ENCODE measurements around the gene SLC44A5. TPM values are rescaled to one million over a fixed set of nuclear protein-coding genes. Genes with fewer than 3 reads are reported as not detected.
"Not testable (repeated sequence)": the region's sequence is repeated elsewhere in the genome, so short reads cannot be mapped to it uniquely, and the experiment has no call there.

Gene SLC44A5
- total and polyA plus RNA-seq, 4 donors, result 13.1 to 37.7 (median 32.8) TPM

- Histone ChIP-seq H3K4me1 (ENCODE audit: control insufficient read depth, insufficient read depth, low read length) (no peaks in the 10 kb centered on the region), H3K27ac (ENCODE audit: low read depth, low read length) (no peak overlapping the region), H3K27me3 (ENCODE audit: control insufficient read depth, insufficient read depth, low read length) (no peaks in the 10 kb centered on the region), H3K9me3 (ENCODE audit: control insufficient read depth, insufficient read depth, low read length) (no peaks in the 10 kb centered on the region), H3K4me3 (ENCODE audit: low read depth, low read length) (no peak overlapping the region), H3K36me3 (ENCODE audit: control insufficient read depth, insufficient read depth, low read length) (no peaks in the 10 kb centered on the region)
- DNase-seq (ENCODE audit: low read depth in 4 of 6, low spot score in 6 of 6), result no peak
Measured at GRCh38 chr1:75208862-75209261, 402.1 kb downstream of the SLC44A5 start.

- Histone ChIP-seq H3K4me3 (ENCODE audit: low read depth, low read length) (no peak overlapping the region), H3K4me1 (ENCODE audit: control insufficient read depth, insufficient read depth, low read length) (no peaks in the 10 kb centered on the region), H3K36me3 (ENCODE audit: control insufficient read depth, insufficient read depth, low read length) (no peaks in the 10 kb centered on the region), H3K27ac (ENCODE audit: low read depth, low read length) (no peak overlapping the region), H3K27me3 (ENCODE audit: control insufficient read depth, insufficient read depth, low read length) (no peaks in the 10 kb centered on the region), H3K9me3 (ENCODE audit: control insufficient read depth, insufficient read depth, low read length) (no peaks in the 10 kb centered on the region)
- DNase-seq (ENCODE audit: low read depth in 4 of 6, low spot score in 6 of 6), result peak; percentile 10 to 90 (median 37)
- 56% methylated on average over 1 of the region's 8 CpGs for WGBS (ENCODE audit: insufficient coverage)
Measured at GRCh38 chr1:75203415-75204277, 407.3 kb downstream of the SLC44A5 start.

GRCh38 chr1:75202751-75203150 lies 408.2 kb downstream of the SLC44A5 start:
- no peaks in the 10 kb centered on the region for H3K9me3 ChIP-seq (ENCODE audit: control insufficient read depth, insufficient read depth, low read length)
- H3K36me3 ChIP-seq (ENCODE audit: control insufficient read depth, insufficient read depth, low read length), result no peaks in the 10 kb centered on the region
- H3K4me3 ChIP-seq (ENCODE audit: low read depth, low read length), result no peak overlapping the region
- H3K27ac ChIP-seq (ENCODE audit: low read depth, low read length), result no peak overlapping the region
- no peak for DNase-seq (ENCODE audit: low read depth in 4 of 6, low spot score in 6 of 6)
- 100% methylated on average over 1 of the region's 4 CpGs for WGBS (ENCODE audit: insufficient coverage)
- H3K27me3 ChIP-seq (ENCODE audit: control insufficient read depth, insufficient read depth, low read length), result no peaks in the 10 kb centered on the region
- H3K4me1 ChIP-seq (ENCODE audit: control insufficient read depth, insufficient read depth, low read length), result no peaks in the 10 kb centered on the region

- H3K4me1 ChIP-seq (ENCODE audit: control insufficient read depth, insufficient read depth, low read length), result no peaks in the 10 kb centered on the region
- no CpG with 5 or more reads among the region's 1 CpG for WGBS (ENCODE audit: insufficient coverage)
Measured at GRCh38 chr1:75198761-75199160, 412.2 kb downstream of the SLC44A5 start.

GRCh38 chr1:75198163-75198562 lies 412.8 kb downstream of the SLC44A5 start:
- no peaks in the 10 kb centered on the region for H3K4me1 ChIP-seq (ENCODE audit: control insufficient read depth, insufficient read depth, low read length)
- H3K36me3 ChIP-seq (ENCODE audit: control insufficient read depth, insufficient read depth, low read length), result no peaks in the 10 kb centered on the region
- WGBS (ENCODE audit: insufficient coverage), result 78% methylated on average over 1 of the region's 1 CpG

More at GRCh38 chr1:75198761-75199160, 412.2 kb downstream of the SLC44A5 start:
- Histone ChIP-seq H3K27me3 (ENCODE audit: control insufficient read depth, insufficient read depth, low read length) (no peaks in the 10 kb centered on the region), H3K9me3 (ENCODE audit: control insufficient read depth, insufficient read depth, low read length) (no peaks in the 10 kb centered on the region), H3K27ac (ENCODE audit: low read depth, low read length) (no peak overlapping the region), H3K4me3 (ENCODE audit: low read depth, low read length) (no peak overlapping the region), H3K36me3 (ENCODE audit: control insufficient read depth, insufficient read depth, low read length) (no peaks in the 10 kb centered on the region)
- DNase-seq (ENCODE audit: low read depth in 4 of 6, low spot score in 6 of 6), result no peak

GRCh38 chr1:75188892-75189291 lies 422.0 kb downstream of the SLC44A5 start:
- Histone ChIP-seq H3K9me3 (ENCODE audit: control insufficient read depth, insufficient read depth, low read length) (no peaks in the 10 kb centered on the region), H3K36me3 (ENCODE audit: control insufficient read depth, insufficient read depth, low read length) (no peaks in the 10 kb centered on the region), H3K27ac (ENCODE audit: low read depth, low read length) (no peak overlapping the region), H3K4me3 (ENCODE audit: low read depth, low read length) (no peak overlapping the region), H3K27me3 (ENCODE audit: control insufficient read depth, insufficient read depth, low read length) (no peaks in the 10 kb centered on the region), H3K4me1 (ENCODE audit: control insufficient read depth, insufficient read depth, low read length) (no peaks in the 10 kb centered on the region)
- no CpG with 5 or more reads among the region's 1 CpG for WGBS (ENCODE audit: insufficient coverage)
- peak in 1 of 6 donors; percentile 20 for DNase-seq (ENCODE audit: low read depth in 4 of 6, low spot score in 6 of 6)

More at GRCh38 chr1:75198163-75198562, 412.8 kb downstream of the SLC44A5 start:
- Histone ChIP-seq H3K27ac (ENCODE audit: low read depth, low read length) (no peak overlapping the region), H3K4me3 (ENCODE audit: low read depth, low read length) (no peak overlapping the region), H3K9me3 (ENCODE audit: control insufficient read depth, insufficient read depth, low read length) (no peaks in the 10 kb centered on the region), H3K27me3 (ENCODE audit: control insufficient read depth, insufficient read depth, low read length) (no peaks in the 10 kb centered on the region)
- DNase-seq (ENCODE audit: low read depth in 4 of 6, low spot score in 6 of 6), result no peak

GRCh38 chr1:75181214-75181955 lies 429.5 kb downstream of the SLC44A5 start:
- 96% methylated on average over 12 of the region's 13 CpGs for WGBS (ENCODE audit: insufficient coverage)
- not testable (repeated sequence) for H3K27ac ChIP-seq (ENCODE audit: low read depth, low read length); H3K9me3 ChIP-seq (ENCODE audit: control insufficient read depth, insufficient read depth, low read length); DNase-seq (ENCODE audit: low read depth in 4 of 6, low spot score in 6 of 6); H3K36me3 ChIP-seq (ENCODE audit: control insufficient read depth, insufficient read depth, low read length); H3K4me3 ChIP-seq (ENCODE audit: low read depth, low read length); H3K4me1 ChIP-seq (ENCODE audit: control insufficient read depth, insufficient read depth, low read length); H3K27me3 ChIP-seq (ENCODE audit: control insufficient read depth, insufficient read depth, low read length)

GRCh38 chr1:75174031-75174760 lies 436.7 kb downstream of the SLC44A5 start:
- Histone ChIP-seq H3K4me1 (ENCODE audit: control insufficient read depth, insufficient read depth, low read length) (no peaks in the 10 kb centered on the region), H3K36me3 (ENCODE audit: control insufficient read depth, insufficient read depth, low read length) (no peaks in the 10 kb centered on the region), H3K27me3 (ENCODE audit: control insufficient read depth, insufficient read depth, low read length) (no peaks in the 10 kb centered on the region), H3K9me3 (ENCODE audit: control insufficient read depth, insufficient read depth, low read length) (no peaks in the 10 kb centered on the region), H3K4me3 (ENCODE audit: low read depth, low read length) (no peak overlapping the region), H3K27ac (ENCODE audit: low read depth, low read length) (no peak overlapping the region)
- peak in 1 of 6 donors; percentile 5 for DNase-seq (ENCODE audit: low read depth in 4 of 6, low spot score in 6 of 6)
- no CpG with 5 or more reads among the region's 2 CpGs for WGBS (ENCODE audit: insufficient coverage)

GRCh38 chr1:75172556-75172955 lies 438.4 kb downstream of the SLC44A5 start:
- Histone ChIP-seq H3K27ac (ENCODE audit: low read depth, low read length) (no peak overlapping the region), H3K36me3 (ENCODE audit: control insufficient read depth, insufficient read depth, low read length) (no peaks in the 10 kb centered on the region), H3K4me3 (ENCODE audit: low read depth, low read length) (no peak overlapping the region), H3K27me3 (ENCODE audit: control insufficient read depth, insufficient read depth, low read length) (no peaks in the 10 kb centered on the region), H3K4me1 (ENCODE audit: control insufficient read depth, insufficient read depth, low read length) (no peaks in the 10 kb centered on the region), H3K9me3 (ENCODE audit: control insufficient read depth, insufficient read depth, low read length) (no peaks in the 10 kb centered on the region)
- peak in 2 of 6 donors; percentile 7 to 69 for DNase-seq (ENCODE audit: low read depth in 4 of 6, low spot score in 6 of 6)
- 33% methylated on average over 1 of the region's 1 CpG for whole genome bisulfite sequencing (ENCODE audit: insufficient coverage)
